ENCODE measurements around the gene CHRNE. TPM values are rescaled to one million over a fixed set of nuclear protein-coding genes. Genes with fewer than 3 reads are reported as not detected.
"Not testable (repeated sequence)": the region's sequence is repeated elsewhere in the genome, so short reads cannot be mapped to it uniquely, and the experiment has no call there.

Gene CHRNE
- total RNA-seq, 1 donor from 2014 or later: 0.25 TPM

DNA sequence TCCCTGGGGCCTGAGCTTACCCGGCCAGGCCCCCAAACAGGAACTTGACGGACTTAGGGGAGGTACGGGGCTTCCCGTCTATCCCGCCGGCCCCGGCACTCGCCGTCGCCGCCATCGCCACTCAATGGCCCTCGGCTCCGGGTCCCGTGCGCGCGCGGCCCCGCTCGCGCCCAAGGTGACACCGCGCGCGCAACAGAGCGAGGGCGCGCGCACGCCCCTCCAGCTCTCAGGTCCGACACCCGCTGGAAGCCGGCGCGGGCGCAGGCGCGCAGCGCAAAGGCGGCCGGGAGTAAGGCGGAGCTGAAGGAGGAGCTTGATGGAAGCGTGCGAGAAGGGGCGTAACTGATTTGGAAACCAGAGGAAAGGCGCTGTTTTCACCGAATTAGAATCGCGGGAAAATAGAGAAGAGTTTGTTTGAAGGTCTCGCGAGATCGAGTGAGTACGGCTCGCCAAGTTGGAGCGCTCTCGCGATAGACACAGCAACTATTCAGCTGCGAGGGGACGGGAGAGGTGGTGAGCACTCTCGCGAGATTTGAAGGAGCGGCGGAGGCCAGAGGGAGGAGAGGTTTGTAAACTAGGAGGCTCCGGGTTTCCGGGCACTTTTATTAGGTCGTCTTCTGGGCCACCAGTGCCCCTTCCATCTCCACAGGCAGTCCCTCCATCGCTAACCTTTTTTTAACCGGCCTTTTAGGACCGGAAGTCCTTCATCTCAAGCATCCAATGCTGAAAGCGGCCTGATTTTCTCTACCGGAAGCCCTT is 37.1 kb upstream of the CHRNE start, which contains the start of the genes RNF167 and SLC25A11:
TSS of gene RNF167 (plus strand) at position 473 of the 759 bp plus-strand sequence. CDS start 642 bp downstream, outside the sequence.
TSS of gene SLC25A11 (minus strand) at position 251 of the 759 bp plus-strand sequence. CDS start at position 115, 136 bp downstream.
- DNase-seq (ENCODE audit: low read depth): peak; percentile 99

DNA sequence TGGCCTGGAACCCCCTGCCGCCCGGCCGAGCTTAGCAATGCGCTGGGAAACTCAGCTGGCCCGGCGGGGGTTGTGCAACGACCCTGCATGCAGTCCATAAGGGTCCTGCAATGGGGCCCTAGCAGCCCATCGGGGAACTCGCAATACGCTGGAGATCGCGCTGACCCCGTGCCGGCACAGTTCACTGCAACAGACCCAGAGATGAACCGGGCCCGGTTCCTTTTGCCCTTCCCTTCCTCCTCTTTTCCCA is 36.6 kb upstream of the CHRNE start:
- no peak for DNase-seq (ENCODE audit: low read depth)

GRCh38 chr17:4938688-4939545 is 36.0 kb upstream of the CHRNE start:
- DNase-seq (ENCODE audit: low read depth): no peak

DNA sequence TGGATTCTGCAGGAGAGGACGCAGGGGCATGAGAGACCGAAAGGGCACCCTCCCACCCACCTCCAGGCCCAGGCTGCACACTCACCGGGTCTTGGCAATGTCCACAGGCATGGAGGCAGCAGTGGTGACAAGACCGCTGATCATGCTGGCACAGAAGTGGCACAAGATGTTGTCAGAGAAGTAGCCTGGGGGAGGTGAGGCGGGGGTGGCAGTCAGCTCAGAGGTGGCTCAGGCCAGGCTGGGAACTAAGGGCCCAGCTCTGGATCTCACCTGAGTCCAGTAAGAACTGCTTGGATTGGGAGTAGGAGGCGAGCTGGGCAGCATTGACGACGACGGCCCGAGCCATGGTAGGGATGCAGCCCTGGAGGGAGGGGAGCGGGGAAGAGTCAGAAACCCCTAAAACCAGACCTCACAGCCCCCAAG is 35.2 kb upstream of the CHRNE start:
- DNase-seq (ENCODE audit: low read depth): no peak

- DNase-seq (ENCODE audit: low read depth): no peak
These were observed 34.7 kb upstream of the CHRNE start for GRCh38 chr17:4937553-4937952.

- no peak for DNase-seq (ENCODE audit: low read depth)
These were observed 33.5 kb upstream of the CHRNE start for GRCh38 chr17:4936436-4936835.

- DNase-seq (ENCODE audit: low read depth): no peak
These were observed 32.8 kb upstream of the CHRNE start for GRCh38 chr17:4935650-4936049.

- DNase-seq (ENCODE audit: low read depth): no peak
These were observed 31.5 kb upstream of the CHRNE start for GRCh38 chr17:4934173-4934979.

GRCh38 chr17:4933646-4934045 is 30.7 kb upstream of the CHRNE start:
- no peak for DNase-seq (ENCODE audit: low read depth)

- DNase-seq (ENCODE audit: low read depth): no peak
These were observed 29.9 kb upstream of the CHRNE start for GRCh38 chr17:4932756-4933155.

GRCh38 chr17:4931963-4932362 is 29.1 kb upstream of the CHRNE start, which contains the start of gene GP1BA:
Gene GP1BA, plus strand, starts transcription at chr17:4932277. Its CDS starts 328 bp downstream, at chr17:4932605.
- no peak for DNase-seq (ENCODE audit: low read depth)

DNA sequence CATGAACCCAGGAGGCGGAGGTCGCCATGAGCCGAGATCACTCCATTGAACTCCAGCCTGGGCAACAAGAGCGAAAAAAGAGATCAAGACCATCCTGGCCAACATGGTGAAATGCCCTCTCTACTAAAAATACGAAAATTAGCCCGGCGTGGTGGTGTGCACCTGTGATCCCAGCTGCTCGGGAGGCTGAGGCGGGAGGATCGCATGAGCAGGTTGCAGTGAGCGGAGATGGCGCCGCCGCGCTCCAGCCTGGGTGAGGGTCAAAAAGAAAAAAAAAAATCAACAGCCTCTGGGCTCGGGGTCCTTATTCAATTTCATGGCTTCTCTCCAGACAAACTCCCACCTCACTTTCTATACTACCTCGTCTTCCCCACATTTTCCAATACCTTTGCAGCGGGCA is 26.0 kb upstream of the CHRNE start:
- DNase-seq (ENCODE audit: low read depth): no peak

DNA sequence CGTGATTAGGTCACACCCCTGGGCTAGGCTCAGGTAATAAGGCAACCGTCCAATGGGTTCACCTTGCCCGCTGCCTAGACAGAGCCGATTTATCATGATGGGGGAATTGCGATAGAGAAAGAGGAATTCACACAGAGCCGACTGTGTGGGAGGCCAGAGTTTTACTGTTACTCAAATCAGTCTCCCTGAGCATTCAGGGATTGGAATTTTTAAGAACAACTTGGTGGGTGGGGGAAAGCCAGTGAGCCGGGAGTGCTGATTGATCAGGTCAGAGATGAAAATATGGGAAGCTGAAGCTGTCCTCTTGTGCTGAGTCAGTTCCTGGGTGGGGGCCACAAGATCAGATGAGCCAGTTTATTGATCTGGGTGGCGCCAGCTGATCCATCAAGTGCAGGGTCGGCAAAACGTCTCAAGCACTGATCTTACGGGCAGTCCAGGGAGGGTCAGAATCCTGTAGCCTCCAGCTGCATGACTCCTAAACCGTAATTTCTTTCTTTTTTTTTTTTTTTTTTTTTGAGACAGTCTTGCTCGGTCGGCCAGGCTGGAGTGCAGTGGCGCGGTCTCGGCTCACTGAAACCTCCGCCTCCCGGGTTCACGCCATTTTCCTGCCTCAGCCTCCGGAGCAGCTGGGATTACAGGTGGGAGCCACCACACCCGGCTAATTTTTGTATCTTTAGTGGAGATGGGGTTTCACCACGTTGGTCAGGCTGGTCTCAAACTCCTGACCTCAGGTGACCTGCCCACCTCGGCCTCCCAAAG is 23.9 kb upstream of the CHRNE start:
- DNase-seq (ENCODE audit: low read depth): not testable (repeated sequence)

DNA sequence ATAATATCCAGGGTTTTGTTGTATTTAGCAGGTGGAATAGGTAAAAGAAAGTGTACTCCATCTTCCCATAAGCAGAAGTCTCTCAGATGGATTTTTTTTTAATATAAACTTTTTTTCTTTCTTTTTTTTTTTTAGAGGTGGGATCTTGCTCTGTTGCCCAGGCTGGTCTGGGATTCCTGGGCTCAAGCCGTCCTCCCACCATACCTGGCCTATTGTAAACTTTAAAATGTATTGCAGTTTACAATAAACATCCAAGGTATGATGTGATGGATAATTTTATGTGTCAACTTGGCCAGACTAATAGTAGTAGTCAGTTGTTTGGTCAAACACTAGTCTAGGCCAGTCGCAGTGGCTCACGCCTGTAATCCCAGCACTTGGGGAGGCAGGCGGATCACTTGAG is 18.4 kb upstream of the CHRNE start:
- DNase-seq (ENCODE audit: low read depth): no peak

- DNase-seq (ENCODE audit: low read depth): peak; percentile 53
These were observed 17.6 kb upstream of the CHRNE start for GRCh38 chr17:4920351-4921048.

GRCh38 chr17:4919511-4920047 is 16.7 kb upstream of the CHRNE start:
- no peak for DNase-seq (ENCODE audit: low read depth)

- not testable (repeated sequence) for DNase-seq (ENCODE audit: low read depth)
These were observed 11.7 kb upstream of the CHRNE start for GRCh38 chr17:4914551-4914950.

DNA sequence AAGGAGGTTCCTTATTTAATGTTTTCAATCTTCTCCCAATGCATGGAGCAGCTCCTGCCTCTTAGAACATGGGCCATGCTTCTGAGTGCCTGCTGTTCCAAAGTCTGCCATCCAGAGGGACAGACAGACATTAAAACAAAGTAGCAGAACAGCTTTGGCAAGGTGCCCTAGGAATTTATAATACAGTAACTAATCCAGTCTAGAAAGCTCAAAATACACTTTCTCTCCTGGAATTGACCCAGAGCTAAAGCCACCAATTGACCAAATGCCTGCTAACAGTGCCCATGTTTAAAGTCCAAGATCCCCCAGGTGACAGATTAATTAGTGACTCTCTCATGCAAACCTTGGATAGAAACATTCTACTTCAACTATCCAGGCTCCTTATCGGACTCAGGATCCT is 11.1 kb upstream of the CHRNE start:
- DNase-seq (ENCODE audit: low read depth): peak; percentile 48

GRCh38 chr17:4908711-4909496 is 6.0 kb upstream of the CHRNE start:
- DNase-seq (ENCODE audit: low read depth): peak; percentile 89

DNA sequence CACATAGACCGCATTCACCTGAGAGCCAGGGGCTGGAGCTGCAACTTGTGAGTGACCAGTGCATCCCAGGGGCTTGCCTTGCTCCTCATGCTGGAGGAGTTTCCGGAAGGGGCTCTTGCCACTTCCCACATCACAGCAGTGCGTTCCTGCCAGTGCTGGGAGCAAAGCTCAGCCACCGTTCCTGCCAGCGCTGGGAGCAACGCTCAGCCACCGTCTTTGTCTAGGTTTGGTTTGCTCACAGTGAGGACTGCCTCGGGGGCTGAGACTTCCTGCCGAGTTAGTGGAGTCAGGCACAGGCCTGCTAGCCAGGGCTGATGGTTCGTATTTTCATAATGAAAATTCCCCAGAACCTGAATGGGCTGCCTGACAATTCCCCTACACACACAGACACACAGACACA is 5.4 kb upstream of the CHRNE start:
- no peak for DNase-seq (ENCODE audit: low read depth)

Measured in renal cortical epithelial cell (primary cell).